Upper lobe of right lung (tissue), 1 donor: ENCODE data around the gene OARD1. TPM values are rescaled to one million over a fixed set of nuclear protein-coding genes. Genes with fewer than 3 reads are reported as not detected.
A peak's percentile ranks its signal among the peaks of the same experiment; 100 is the strongest.

Experiments used
- ATAC-seq: fragments of 200-7000 bp; cut with Tn5 transposase; one replicate; pipeline ENCODE4 v1.9.1; 2020; ENCODE audit warnings: mild to moderate bottlenecking, moderate library complexity
- DNase-seq: peaks from one replicate; pipeline ENCODE4 v3.0.0-alpha.2; 2020
- H3K27ac ChIP-seq: fragments of 200-600 bp; one replicate; pipeline ENCODE4 v1.8.0; 2022
- H3K27me3 ChIP-seq: fragments of 200-600 bp; one replicate; pipeline ENCODE4 v1.8.0; 2022; ENCODE audit warnings: mild to moderate bottlenecking
- H3K36me3 ChIP-seq: fragments of 200-600 bp; one replicate; pipeline ENCODE4 v1.8.0; 2022
- H3K4me1 ChIP-seq: fragments of 200-600 bp; one replicate; pipeline ENCODE4 v1.8.0; 2022
- H3K4me3 ChIP-seq: fragments of 200-600 bp; one replicate; pipeline ENCODE4 v1.8.0; 2022; ENCODE audit warnings: mild to moderate bottlenecking
- H3K9me3 ChIP-seq: fragments of 200-600 bp; one replicate; pipeline ENCODE4 v1.8.0; 2022
- intact Hi-C: fragments of 100-400 bp; cut with DNase I; formaldehyde crosslinking; loops from one replicate; pipeline ENCODE4 v1.11.0; 2022
- total RNA-seq: library from RNA; stranded (reverse); fragmentation: NEBNext Ultra II Directional; extraction: Animal tissue kit (Norgen Biotek cat#: 25700); gene quantifications from one replicate; pipeline ENCODE4 v1.2.1, GENCODE V29; 2021
- TF ChIP-seq, protein P1 (sequence below): fragments of 200-600 bp; IDR thresholded peaks from one replicate; pipeline ENCODE4 v1.8.0; 2022; ENCODE audit warnings: antibody characterized with exemption
- donor health status: DM: no; HTN: yes; CAD: no; lungs with severe emphysema.

Gene OARD1
- total RNA-seq, 1 donor from 2014 or later = 22.1 TPM

- H3K36me3 ChIP-seq = peaks cover 12% of the 10 kb centered on the region
- no peak for ATAC-seq
- TF ChIP-seq, protein P1, sequence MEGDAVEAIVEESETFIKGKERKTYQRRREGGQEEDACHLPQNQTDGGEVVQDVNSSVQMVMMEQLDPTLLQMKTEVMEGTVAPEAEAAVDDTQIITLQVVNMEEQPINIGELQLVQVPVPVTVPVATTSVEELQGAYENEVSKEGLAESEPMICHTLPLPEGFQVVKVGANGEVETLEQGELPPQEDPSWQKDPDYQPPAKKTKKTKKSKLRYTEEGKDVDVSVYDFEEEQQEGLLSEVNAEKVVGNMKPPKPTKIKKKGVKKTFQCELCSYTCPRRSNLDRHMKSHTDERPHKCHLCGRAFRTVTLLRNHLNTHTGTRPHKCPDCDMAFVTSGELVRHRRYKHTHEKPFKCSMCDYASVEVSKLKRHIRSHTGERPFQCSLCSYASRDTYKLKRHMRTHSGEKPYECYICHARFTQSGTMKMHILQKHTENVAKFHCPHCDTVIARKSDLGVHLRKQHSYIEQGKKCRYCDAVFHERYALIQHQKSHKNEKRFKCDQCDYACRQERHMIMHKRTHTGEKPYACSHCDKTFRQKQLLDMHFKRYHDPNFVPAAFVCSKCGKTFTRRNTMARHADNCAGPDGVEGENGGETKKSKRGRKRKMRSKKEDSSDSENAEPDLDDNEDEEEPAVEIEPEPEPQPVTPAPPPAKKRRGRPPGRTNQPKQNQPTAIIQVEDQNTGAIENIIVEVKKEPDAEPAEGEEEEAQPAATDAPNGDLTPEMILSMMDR = no peak
- intact Hi-C loops = no loop called here
- H3K27me3 ChIP-seq = no peaks in the 10 kb centered on the region
- no peaks in the 10 kb centered on the region for H3K9me3 ChIP-seq
- peaks cover 36% of the 10 kb centered on the region for H3K4me1 ChIP-seq
- peak overlapping the region; percentile 98 for H3K27ac ChIP-seq
- DNase-seq = no peak
- peak overlapping the region; percentile 87 for H3K4me3 ChIP-seq
These were observed 2.0 kb upstream of the OARD1 start for GRCh38 chr6:41073968-41074691.

GRCh38 chr6:41073203-41073967 is 1.2 kb upstream of the OARD1 start:
- peaks cover 36% of the 10 kb centered on the region for H3K4me1 ChIP-seq
- no peaks in the 10 kb centered on the region for H3K9me3 ChIP-seq
- TF ChIP-seq, protein P1 = peak; percentile 34
- DNase-seq (peak; percentile 93), ATAC-seq (peak; percentile 46)
- peak overlapping the region; percentile 87 for H3K4me3 ChIP-seq
- peaks cover 14% of the 10 kb centered on the region for H3K36me3 ChIP-seq
- intact Hi-C loops = no loop called here
- no peaks in the 10 kb centered on the region for H3K27me3 ChIP-seq
- peak overlapping the region; percentile 98 for H3K27ac ChIP-seq

DNA sequence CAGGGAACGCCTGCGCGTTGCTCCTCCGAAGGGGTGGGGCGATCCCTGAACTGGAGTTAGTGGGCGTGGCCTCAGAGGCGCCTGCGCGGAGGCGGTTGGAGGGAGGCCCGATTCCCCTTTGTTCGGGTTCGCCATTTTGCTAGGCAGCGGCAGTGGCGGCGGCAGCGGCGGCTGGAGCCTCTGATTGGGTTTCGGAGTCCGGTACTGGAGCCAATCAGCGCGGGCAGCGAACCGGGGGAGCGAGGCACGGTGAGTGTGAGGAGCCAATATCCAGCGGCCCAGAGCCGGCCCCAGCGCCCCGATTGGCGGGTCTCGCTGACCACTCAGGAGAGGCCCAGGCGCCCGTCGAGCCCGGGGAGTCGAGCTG is 663 bp upstream of the OARD1 start, which contains the start of gene NFYA:
Gene NFYA (plus strand): TSS at position 139 of the 367 bp plus-strand sequence. CDS start 6,116 bp downstream, outside the sequence.
- Histone ChIP-seq H3K27ac (peak within 1 kb of the TSS; percentile 98), H3K36me3 (peaks cover 20% of the 10 kb centered on the region), H3K9me3 (no peaks in the 10 kb centered on the region), H3K4me1 (peaks cover 36% of the 10 kb centered on the region), H3K27me3 (no peaks in the 10 kb centered on the region), H3K4me3 (peak within 1 kb of the TSS; percentile 87)
- ATAC-seq = peak; percentile 90
- TF ChIP-seq, protein P1 = no peak
- intact Hi-C loops = no loop called here
- peak; percentile 100 for DNase-seq

- H3K36me3 ChIP-seq = peaks cover 28% of the 10 kb centered on the region
- H3K27ac ChIP-seq = peak overlapping the region; percentile 98
- intact Hi-C loops = no loop called here
- peaks cover 31% of the 10 kb centered on the region for H3K4me1 ChIP-seq
- H3K27me3 ChIP-seq = no peaks in the 10 kb centered on the region
- no peak for DNase-seq
- no peaks in the 10 kb centered on the region for H3K9me3 ChIP-seq
- no peak for ATAC-seq
- H3K4me3 ChIP-seq = peak overlapping the region; percentile 87
- TF ChIP-seq, protein P1 = no peak
These were observed 644 bp downstream of the OARD1 start for GRCh38 chr6:41071501-41071922.

DNA sequence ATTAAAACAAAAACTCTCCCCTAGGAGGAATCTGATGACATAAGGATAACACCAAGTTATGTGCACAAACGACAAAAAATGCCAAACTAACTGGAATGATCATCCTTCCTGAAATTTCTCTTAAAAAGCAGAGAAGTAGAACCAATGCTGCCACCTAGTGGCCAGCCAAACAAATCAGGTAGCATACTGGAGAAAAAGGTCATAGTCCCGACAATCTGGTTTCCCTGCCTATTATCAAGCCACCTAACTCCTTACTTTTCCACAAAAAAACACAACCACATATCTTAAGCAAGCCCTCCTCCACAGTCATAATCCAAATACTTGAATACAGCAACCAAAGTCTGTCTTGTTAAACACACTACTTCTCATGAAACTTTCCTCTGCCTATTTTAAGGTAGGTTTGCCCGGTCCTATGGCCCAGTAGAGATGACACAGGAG is 5.3 kb downstream of the OARD1 start:
- no peaks in the 10 kb centered on the region for H3K27me3 ChIP-seq
- H3K36me3 ChIP-seq = peaks cover 43% of the 10 kb centered on the region
- no peak overlapping the region for H3K27ac ChIP-seq
- no peaks in the 10 kb centered on the region for H3K9me3 ChIP-seq
- no peak for DNase-seq
- intact Hi-C loops = no loop called here
- H3K4me3 ChIP-seq = no peak overlapping the region
- H3K4me1 ChIP-seq = peaks cover 8% of the 10 kb centered on the region
- ATAC-seq = peak; percentile 54
- TF ChIP-seq, protein P1 = peak; percentile 89
